Activated effector memory CD4-positive, alpha-beta T cell treated with anti-CD3 and anti-CD28 coated beads, Interleukin-2, amount 50 U/mL, for 16 hours (primary cell): ENCODE data around the gene DYRK1A.

ENCODE experiments used
- DNase-seq: peaks from one replicate; pipeline ENCODE4 v3.0.0-alpha.2; 2020

DYRK1A gene

GRCh38 chr21:37385179-37385765 lies 18.7 kb downstream of the DYRK1A start:
- no peak for DNase-seq

- DNase-seq, result no peak
These were observed 19.6 kb downstream of the DYRK1A start for GRCh38 chr21:37386151-37386550.

GRCh38 chr21:37389456-37389855 lies 22.9 kb downstream of the DYRK1A start:
- no peak for DNase-seq

GRCh38 chr21:37391666-37392065 lies 25.1 kb downstream of the DYRK1A start:
- no peak for DNase-seq

GRCh38 chr21:37392441-37392840 lies 25.9 kb downstream of the DYRK1A start:
- DNase-seq, result no peak

- no peak for DNase-seq
These were observed 26.5 kb downstream of the DYRK1A start for GRCh38 chr21:37393030-37393429.

GRCh38 chr21:37393786-37394185 lies 27.2 kb downstream of the DYRK1A start:
- DNase-seq, result no peak

- DNase-seq, result no peak
These were observed 29.4 kb downstream of the DYRK1A start for GRCh38 chr21:37395961-37396360.

- no peak for DNase-seq
These were observed 30.3 kb downstream of the DYRK1A start for GRCh38 chr21:37396855-37397254.

GRCh38 chr21:37398697-37399096 lies 32.1 kb downstream of the DYRK1A start:
- DNase-seq, result no peak

GRCh38 chr21:37402251-37402867 lies 35.8 kb downstream of the DYRK1A start:
- DNase-seq, result no peak

- DNase-seq, result no peak
These were observed 39.1 kb downstream of the DYRK1A start for GRCh38 chr21:37405629-37406028.

- DNase-seq, result no peak
These were observed 41.3 kb downstream of the DYRK1A start for GRCh38 chr21:37407719-37408420.

GRCh38 chr21:37408464-37409193 lies 42.1 kb downstream of the DYRK1A start:
- DNase-seq, result no peak

- no peak for DNase-seq
These were observed 44.1 kb downstream of the DYRK1A start for GRCh38 chr21:37410639-37411038.

- DNase-seq, result no peak
These were observed 46.2 kb downstream of the DYRK1A start for GRCh38 chr21:37412603-37413360.

- DNase-seq, result no peak
These were observed 47.1 kb downstream of the DYRK1A start for GRCh38 chr21:37413553-37414291.

GRCh38 chr21:37414292-37415253 lies 48.0 kb downstream of the DYRK1A start:
- no peak for DNase-seq

- DNase-seq, result no peak
These were observed 49.4 kb downstream of the DYRK1A start for GRCh38 chr21:37415939-37416338.

GRCh38 chr21:37416914-37417313 lies 50.3 kb downstream of the DYRK1A start:
- DNase-seq, result no peak
